Mucosa of descending colon (tissue), 3 donors: ENCODE measurements around the gene KCTD16. TPM values are rescaled to one million over a fixed set of nuclear protein-coding genes. Genes with fewer than 3 reads are reported as not detected.

Experiments
- ATAC-seq: fragments of 200-7000 bp; cut with Tn5 transposase; one replicate; pipeline ENCODE4 v1.9.1; 2020; ENCODE audit warnings: mild to moderate bottlenecking, moderate library complexity
- DNase-seq, 3 donors: peaks; one replicate each; pipeline ENCODE4 v3.0.0-alpha.2; 2020
- H3K36me3 ChIP-seq: fragments of 200-600 bp; one replicate; pipeline ENCODE4 v1.8.0; 2021; ENCODE audit warnings: low read depth, mild to moderate bottlenecking
- H3K4me1 ChIP-seq: fragments of 200-600 bp; one replicate; pipeline ENCODE4 v1.8.0; 2021; ENCODE audit warnings: low read depth, mild to moderate bottlenecking
- H3K4me3 ChIP-seq: fragments of 200-600 bp; one replicate; pipeline ENCODE4 v1.8.0; 2021; ENCODE audit warnings: mild to moderate bottlenecking
- H3K9me3 ChIP-seq: fragments of 200-600 bp; one replicate; pipeline ENCODE4 v1.8.0; 2021; ENCODE audit warnings: mild to moderate bottlenecking
- CTCF ChIP-seq: fragments of 200-600 bp; IDR thresholded peaks from one replicate; pipeline ENCODE4 v1.8.0; 2022; ENCODE audit warnings: antibody characterized with exemption, mild to moderate bottlenecking
- intact Hi-C, 2 donors: fragments of 100-400 bp; cut with DNase I in 1 of 2; cut with micrococcal nuclease in 1 of 2; formaldehyde crosslinking; loops; one replicate each; pipeline versions ENCODE4 v1.11.0 to v1.11.1; 2022; cut with DNase I, micrococcal nuclease
- total RNA-seq, 3 donors: library from RNA; stranded (reverse); fragmentation: NEBNext Ultra II Directional in 2 of 3; extraction: Animal tissue kit (Norgen Biotek cat#: 25700) in 2 of 3; gene quantifications; one replicate each; pipeline versions ENCODE4 v1.2.1 to v1.2.4, GENCODE V29; 2021 to 2023
- donor health status: DM: no; HTN: no; CAD: no; lungs with moderate emphysema.
- donor health status: DM: no; HTN: no; CAD: no.
- donor health status: DM: no; HTN: yes; CAD: no.

The KCTD16 gene
- total RNA-seq, 3 donors from 2014 or later = 0.07 to 0.22 (median 0.12) TPM

GRCh38 chr5:144201588-144201987 is 30.9 kb downstream of the KCTD16 start:
- no peak for ATAC-seq
- Histone ChIP-seq H3K4me1 (no peaks in the 10 kb centered on the region), H3K4me3 (no peak overlapping the region), H3K9me3 (no peaks in the 10 kb centered on the region), H3K36me3 (no peaks in the 10 kb centered on the region)
- DNase-seq = no peak
- intact Hi-C loops = loop anchor here in 1 of 2 donors (5.0 kb wide), 1 partner anchor 1036 kb away; no protein-coding TSS in a partner anchor
- TF ChIP-seq CTCF = no peak

GRCh38 chr5:144202072-144202471 is 31.4 kb downstream of the KCTD16 start:
- no peak for TF ChIP-seq CTCF
- no peak overlapping the region for H3K4me3 ChIP-seq
- no peaks in the 10 kb centered on the region for H3K9me3 ChIP-seq
- DNase-seq (no peak), ATAC-seq (peak; percentile 19)
- no peaks in the 10 kb centered on the region for H3K4me1 ChIP-seq
- intact Hi-C loops = loop anchor here in 1 of 2 donors (5.0 kb wide), 1 partner anchor 1035 kb away; no protein-coding TSS in a partner anchor
- H3K36me3 ChIP-seq = no peaks in the 10 kb centered on the region

GRCh38 chr5:144202726-144203125 is 32.1 kb downstream of the KCTD16 start:
- no peaks in the 10 kb centered on the region for H3K9me3 ChIP-seq
- no peak for ATAC-seq
- no peak for DNase-seq
- no peaks in the 10 kb centered on the region for H3K4me1 ChIP-seq
- intact Hi-C loops = loop anchor here in 1 of 2 donors (5.0 kb wide), 1 partner anchor 1035 kb away; no protein-coding TSS in a partner anchor
- no peak for TF ChIP-seq CTCF
- no peaks in the 10 kb centered on the region for H3K36me3 ChIP-seq
- H3K4me3 ChIP-seq = no peak overlapping the region

- DNase-seq (peak in 1 of 3 donors; percentile 72), ATAC-seq (peak; percentile 59)
- H3K9me3 ChIP-seq = no peaks in the 10 kb centered on the region
- no peaks in the 10 kb centered on the region for H3K4me1 ChIP-seq
- intact Hi-C loops = loop anchor here in 1 of 2 donors (5.0 kb wide), 1 partner anchor 1033 kb away; no protein-coding TSS in a partner anchor
- H3K36me3 ChIP-seq = no peaks in the 10 kb centered on the region
- H3K4me3 ChIP-seq = no peak overlapping the region
- TF ChIP-seq CTCF = peak; percentile 81
Measured at GRCh38 chr5:144203750-144204596, 33.3 kb downstream of the KCTD16 start.

- intact Hi-C loops = no loop called here
- TF ChIP-seq CTCF = no peak
- Histone ChIP-seq H3K36me3 (no peaks in the 10 kb centered on the region), H3K4me1 (no peaks in the 10 kb centered on the region), H3K4me3 (no peak overlapping the region), H3K9me3 (no peaks in the 10 kb centered on the region)
- ATAC-seq = peak; percentile 20
- DNase-seq = peak in 1 of 3 donors; percentile 43
Measured at GRCh38 chr5:144205141-144205551, 34.5 kb downstream of the KCTD16 start.
